ENCODE data around the gene RALY. TPM values are rescaled to one million over a fixed set of nuclear protein-coding genes. Genes with fewer than 3 reads are reported as not detected.
"Not testable (repeated sequence)": the region's sequence is repeated elsewhere in the genome, so short reads cannot be mapped to it uniquely, and the experiment has no call there.

RALY gene
- total RNA-seq, 1 donor from 2014 or later = 92.4 TPM

- no peak for DNase-seq (ENCODE audit: low spot score)
Measured at GRCh38 chr20:34015401-34016335, 22.0 kb downstream of the RALY start.

- DNase-seq (ENCODE audit: low spot score) = no peak
Measured at GRCh38 chr20:34016736-34017135, 23.0 kb downstream of the RALY start.

- DNase-seq (ENCODE audit: low spot score) = no peak
Measured at GRCh38 chr20:34017610-34018009, 23.9 kb downstream of the RALY start.

GRCh38 chr20:34018166-34018565 is 24.5 kb downstream of the RALY start:
- no peak for DNase-seq (ENCODE audit: low spot score)

GRCh38 chr20:34022151-34022838 is 28.6 kb downstream of the RALY start:
- no peak for DNase-seq (ENCODE audit: low spot score)

GRCh38 chr20:34022839-34023234 is 29.1 kb downstream of the RALY start:
- DNase-seq (ENCODE audit: low spot score) = no peak

- no peak for DNase-seq (ENCODE audit: low spot score)
Measured at GRCh38 chr20:34023937-34024722, 30.4 kb downstream of the RALY start.

GRCh38 chr20:34024723-34025351 is 31.1 kb downstream of the RALY start:
- DNase-seq (ENCODE audit: low spot score) = no peak

GRCh38 chr20:34028013-34028412 is 34.3 kb downstream of the RALY start:
- DNase-seq (ENCODE audit: low spot score) = not testable (repeated sequence)

- DNase-seq (ENCODE audit: low spot score) = no peak
Measured at GRCh38 chr20:34029415-34029814, 35.7 kb downstream of the RALY start.

- DNase-seq (ENCODE audit: low spot score) = no peak
Measured at GRCh38 chr20:34030456-34030855, 36.7 kb downstream of the RALY start.

- DNase-seq (ENCODE audit: low spot score) = no peak
Measured at GRCh38 chr20:34033903-34034302, 40.2 kb downstream of the RALY start.

GRCh38 chr20:34037121-34037520 is 43.4 kb downstream of the RALY start:
- DNase-seq (ENCODE audit: low spot score) = no peak

- DNase-seq (ENCODE audit: low spot score) = no peak
Measured at GRCh38 chr20:34037767-34038166, 44.1 kb downstream of the RALY start.

- no peak for DNase-seq (ENCODE audit: low spot score)
Measured at GRCh38 chr20:34040300-34040995, 46.7 kb downstream of the RALY start.

GRCh38 chr20:34041226-34041625 is 47.5 kb downstream of the RALY start:
- no peak for DNase-seq (ENCODE audit: low spot score)

- DNase-seq (ENCODE audit: low spot score) = no peak
Measured at GRCh38 chr20:34042262-34042661, 48.6 kb downstream of the RALY start.

GRCh38 chr20:34043025-34043424 is 49.3 kb downstream of the RALY start:
- no peak for DNase-seq (ENCODE audit: low spot score)

GRCh38 chr20:34045294-34045693 is 51.6 kb downstream of the RALY start:
- DNase-seq (ENCODE audit: low spot score) = no peak

- no peak for DNase-seq (ENCODE audit: low spot score)
Measured at GRCh38 chr20:34045930-34046725, 52.4 kb downstream of the RALY start.
